Measurements from ENCODE around the gene RGPD6.
"Not testable (repeated sequence)": the region's sequence is repeated elsewhere in the genome, so short reads cannot be mapped to it uniquely, and the experiment has no call there.

Gene RGPD6

DNA sequence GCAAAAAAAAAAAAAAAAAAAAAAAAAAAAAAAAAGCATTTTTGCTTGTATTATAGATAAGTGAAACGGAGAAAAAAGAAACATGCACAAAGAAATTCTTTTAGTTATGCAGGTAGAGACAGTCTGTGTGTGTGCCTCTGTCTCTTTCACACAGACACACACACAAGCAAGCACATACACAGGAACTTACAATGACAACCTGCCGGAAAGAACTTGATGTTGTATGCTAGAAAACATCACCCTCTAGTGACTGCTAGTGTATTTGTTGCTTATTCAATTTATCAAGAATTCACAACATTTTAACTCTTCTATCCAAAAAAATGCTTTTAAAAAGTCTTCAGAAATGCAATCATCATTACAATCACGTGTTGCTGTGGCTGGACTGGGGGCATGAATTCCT is 95.8 kb downstream of the RGPD6 start:
- not testable (repeated sequence) for DNase-seq (ENCODE audit: extremely low read depth, low read depth)

- not testable (repeated sequence) for DNase-seq (ENCODE audit: extremely low read depth, low read depth)
Observed at GRCh38 chr2:110480084-110480483, 96.9 kb downstream of the RGPD6 start.

GRCh38 chr2:110477370-110477769 is 99.7 kb downstream of the RGPD6 start:
- DNase-seq (ENCODE audit: extremely low read depth, low read depth), result not testable (repeated sequence)

GRCh38 chr2:110476952-110477351 is 100.1 kb downstream of the RGPD6 start:
- DNase-seq (ENCODE audit: extremely low read depth, low read depth), result not testable (repeated sequence)

DNA sequence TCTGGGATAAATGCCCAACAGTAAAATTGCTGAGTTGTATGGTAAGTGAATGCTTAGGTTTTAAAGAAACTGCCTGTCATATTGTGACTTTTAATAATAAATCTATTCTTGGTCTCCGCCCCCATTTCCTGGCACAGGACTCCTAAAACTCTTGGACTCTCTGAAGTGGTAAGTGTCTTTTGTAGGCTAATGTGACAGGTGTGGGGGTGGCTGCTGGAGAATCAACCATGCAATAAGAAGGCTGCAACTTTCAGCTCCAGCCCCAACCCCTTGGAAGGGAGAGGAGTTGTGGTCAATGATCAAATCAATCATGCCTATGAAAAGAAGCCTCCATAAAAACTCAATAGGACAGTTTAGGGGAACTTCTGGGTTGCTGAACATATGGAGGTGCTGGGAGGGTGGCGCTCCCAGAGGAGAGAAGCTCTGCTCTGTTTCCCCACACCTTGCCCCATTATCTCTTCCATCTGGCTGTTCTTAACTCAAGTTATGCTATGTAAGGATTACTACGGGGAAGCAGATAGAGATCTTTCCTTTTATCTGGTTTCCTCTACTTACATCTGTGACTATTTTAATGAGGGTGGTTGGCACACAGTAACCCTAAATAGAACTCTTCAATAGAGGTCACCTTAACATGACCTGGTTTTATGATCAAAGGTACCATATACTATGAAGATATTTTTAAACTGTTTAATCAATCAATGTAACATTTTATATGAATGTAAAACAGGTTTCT is 101.2 kb downstream of the RGPD6 start:
- DNase-seq (ENCODE audit: extremely low read depth, low read depth), result not testable (repeated sequence)

GRCh38 chr2:110474898-110475297 is 102.1 kb downstream of the RGPD6 start:
- DNase-seq (ENCODE audit: extremely low read depth, low read depth), result not testable (repeated sequence)

DNA sequence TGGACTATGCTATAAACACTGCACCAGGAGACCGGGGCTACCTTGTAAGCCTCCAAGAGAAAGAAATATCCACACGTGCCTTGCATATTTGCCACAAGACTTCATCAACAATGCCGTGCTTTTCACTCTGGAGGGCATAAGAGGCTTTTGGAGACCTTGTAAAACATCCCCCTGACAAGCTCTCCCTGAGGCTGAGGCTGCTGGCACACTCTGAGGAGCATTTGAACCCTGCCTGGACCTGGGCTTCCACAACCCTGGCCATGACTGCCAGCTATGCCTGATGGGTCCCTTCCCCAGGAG is 104.0 kb downstream of the RGPD6 start:
- DNase-seq (ENCODE audit: extremely low read depth, low read depth), result not testable (repeated sequence)

DNA sequence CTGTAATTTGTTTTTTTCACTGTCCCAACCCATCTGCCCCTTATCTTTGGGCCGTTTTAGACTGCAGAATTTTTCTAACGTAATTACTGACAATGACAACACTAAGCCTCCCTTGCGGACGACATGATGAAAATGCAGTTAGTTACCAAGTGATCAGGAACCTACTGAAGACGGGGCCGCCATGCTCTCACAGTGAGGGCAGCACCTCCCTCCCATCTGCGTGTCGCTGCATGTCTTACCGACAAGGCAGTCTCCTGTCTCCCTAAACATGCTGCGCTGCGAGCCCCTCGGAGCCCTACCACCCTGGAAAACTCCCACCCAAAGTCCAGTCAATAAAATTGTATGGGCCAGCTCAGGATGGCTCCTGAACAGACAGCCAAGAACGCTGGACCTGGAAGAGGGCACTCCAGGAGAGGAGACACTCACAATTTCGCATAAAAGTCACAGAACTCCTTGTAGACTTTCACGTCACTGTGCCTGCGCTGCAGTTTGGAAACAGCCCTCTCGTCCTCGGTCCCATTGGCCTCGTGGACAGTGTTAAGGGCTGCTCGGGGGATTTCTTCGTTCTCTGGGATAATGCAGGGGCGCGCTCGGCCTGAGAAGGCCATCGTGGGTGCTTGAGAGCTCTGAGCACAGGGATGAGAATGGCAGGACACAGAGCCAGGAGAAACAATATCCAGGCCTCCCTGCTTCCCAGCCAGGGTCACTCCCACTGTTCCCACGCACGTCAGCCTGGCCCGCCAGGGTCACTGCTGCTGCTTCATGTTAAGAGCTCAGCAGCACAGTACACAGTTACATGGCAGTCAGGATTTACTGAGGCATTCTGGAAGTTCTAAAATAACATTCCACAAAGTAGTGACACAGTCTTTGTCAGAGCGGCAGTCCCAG is 104.6 kb downstream of the RGPD6 start, which contains the start of gene LIMS4:
LIMS4 (minus strand) TSS at position 646 of the 888 bp plus-strand sequence; CDS start at position 608, 38 bp downstream.
- not testable (repeated sequence) for DNase-seq (ENCODE audit: extremely low read depth, low read depth)

GRCh38 chr2:110468921-110469320 is 108.1 kb downstream of the RGPD6 start:
- DNase-seq (ENCODE audit: extremely low read depth, low read depth), result not testable (repeated sequence)

GRCh38 chr2:110465312-110465711 is 111.7 kb downstream of the RGPD6 start:
- DNase-seq (ENCODE audit: extremely low read depth, low read depth), result not testable (repeated sequence)
